WTC11 (cell line): ENCODE data around the gene EPN2.

ENCODE experiments used
- CTCF ChIP-seq: fragments of 200-600 bp; IDR thresholded peaks from 2 replicates; pipeline ENCODE4 v1.8.0; 2022; ENCODE audit warnings: antibody characterized with exemption
- TEAD1 ChIP-seq: sonication (generic); formaldehyde crosslinking; IDR thresholded peaks from 2 replicates; pipeline ENCODE4 v1.8.0; 2022; ENCODE audit warnings: mild to moderate bottlenecking, missing genetic modification reagents

- no peak for TF ChIP-seq CTCF
- TF ChIP-seq TEAD1 (CRISPR knock-in tag): no peak
Measured at GRCh38 chr17:19315104-19315503, 77.9 kb downstream of the EPN2 start.
